Stimulated activated CD4-positive, alpha-beta T cell treated with anti-CD3 and anti-CD28 coated beads, Interleukin-15, amount 100 ng/mL, for 1 hour (primary cell): Measurements from ENCODE around the gene GRB7.

Experiments used
- DNase-seq, 2 donors: peaks; one replicate each; pipeline ENCODE4 v3.0.0-alpha.2; 2020; ENCODE audit warnings: low read depth in 1 of 2, low spot score in 1 of 2

The GRB7 gene

DNA sequence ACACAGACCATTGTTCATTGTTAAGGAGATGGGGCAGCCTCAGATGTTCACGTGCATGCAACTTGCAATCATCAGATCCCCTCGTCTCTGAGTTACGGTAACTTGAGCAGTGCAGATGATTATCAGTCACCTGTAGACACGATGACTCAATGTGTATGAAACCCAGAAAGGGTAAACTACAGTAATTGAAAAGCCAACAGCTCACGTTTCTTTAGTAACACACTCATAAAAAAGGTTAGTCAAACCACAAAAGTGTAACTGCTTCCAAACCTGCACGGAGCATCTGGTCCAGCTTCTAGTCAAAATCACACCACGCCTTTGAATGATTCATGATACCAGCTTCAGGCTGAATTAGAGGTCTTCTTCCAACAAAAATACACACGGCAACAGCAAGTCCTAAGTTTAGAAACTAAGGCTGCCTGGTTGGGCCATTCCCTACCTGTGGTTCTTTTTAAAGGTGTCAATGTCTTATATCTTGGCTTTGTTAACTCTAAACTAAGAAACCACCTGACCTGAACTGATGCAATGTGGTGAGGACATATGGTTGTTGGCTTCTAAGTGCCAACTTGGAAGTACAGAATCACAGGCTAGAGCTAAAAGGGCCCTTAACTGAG lies 32.3 kb downstream of the GRB7 start:
- DNase-seq, result peak in 1 of 2 donors; percentile 34

- no peak for DNase-seq
Measured at GRCh38 chr17:39772415-39772814, 34.7 kb downstream of the GRB7 start.

- DNase-seq, result no peak
Measured at GRCh38 chr17:39772987-39773934, 35.5 kb downstream of the GRB7 start.

GRCh38 chr17:39774047-39774446 lies 36.3 kb downstream of the GRB7 start:
- no peak for DNase-seq

DNA sequence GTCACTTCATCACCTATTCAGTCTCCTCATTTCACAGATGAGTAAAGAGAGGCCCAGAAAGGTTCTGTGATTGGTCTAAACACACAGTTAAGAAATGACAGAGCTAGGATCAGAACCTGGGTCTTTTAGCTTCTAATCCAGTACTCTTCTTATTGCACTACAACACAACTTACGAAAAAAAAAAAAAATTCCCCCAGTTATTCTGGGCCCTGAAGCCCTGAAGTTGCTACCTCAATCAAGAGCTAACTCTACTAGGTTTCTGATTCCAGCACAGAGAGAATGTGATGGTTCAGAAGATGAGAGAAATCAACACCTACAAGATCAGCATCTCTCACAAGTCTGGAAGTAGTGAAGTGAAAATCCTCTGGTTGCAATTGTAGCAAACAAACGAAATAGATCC lies 37.3 kb downstream of the GRB7 start:
- no peak for DNase-seq

DNA sequence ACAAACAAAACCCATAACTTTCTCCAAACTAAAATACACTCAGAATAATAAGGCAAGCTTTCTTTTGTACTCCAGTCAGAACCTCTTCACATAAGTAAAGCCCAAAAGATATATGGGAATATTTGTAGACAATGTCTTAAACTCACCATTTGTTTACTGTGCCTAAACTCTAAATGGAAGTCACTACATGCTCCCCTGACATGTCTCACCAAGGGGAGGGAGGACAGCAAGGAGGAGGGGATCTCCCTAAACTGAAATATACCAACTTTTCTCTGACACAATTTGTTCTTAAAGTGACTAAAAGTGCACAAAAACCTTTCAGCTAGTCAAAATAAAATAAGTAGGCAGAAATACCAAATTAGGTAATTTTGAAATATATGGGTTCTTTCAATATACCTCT lies 38.5 kb downstream of the GRB7 start:
- DNase-seq, result no peak

GRCh38 chr17:39777534-39778365 lies 40.0 kb downstream of the GRB7 start:
- no peak for DNase-seq

- no peak for DNase-seq
Measured at GRCh38 chr17:39781031-39781860, 43.5 kb downstream of the GRB7 start.

GRCh38 chr17:39781861-39782213 lies 44.1 kb downstream of the GRB7 start:
- DNase-seq, result no peak

GRCh38 chr17:39782481-39782880 lies 44.7 kb downstream of the GRB7 start:
- no peak for DNase-seq

DNA sequence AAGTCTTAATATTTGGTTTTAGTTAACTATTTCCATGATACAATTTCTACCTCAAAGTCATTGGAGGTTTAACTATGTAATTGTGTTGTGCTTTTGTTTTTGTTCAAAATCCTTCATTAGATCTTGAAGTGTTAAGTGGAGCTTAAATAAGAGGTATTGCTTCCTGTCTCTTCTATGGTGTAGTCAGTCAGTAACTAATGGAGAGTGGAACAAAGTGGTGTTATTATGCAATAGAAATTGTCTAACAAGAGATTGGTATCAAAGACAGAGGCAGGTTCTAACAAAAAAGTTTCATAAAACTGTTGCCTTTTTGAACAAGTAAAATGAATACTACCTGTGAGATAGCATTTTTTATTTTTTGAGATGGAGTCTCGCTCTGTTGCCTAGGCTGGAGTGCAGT lies 45.2 kb downstream of the GRB7 start:
- DNase-seq, result no peak

GRCh38 chr17:39787041-39787440 lies 49.3 kb downstream of the GRB7 start:
- no peak for DNase-seq

DNA sequence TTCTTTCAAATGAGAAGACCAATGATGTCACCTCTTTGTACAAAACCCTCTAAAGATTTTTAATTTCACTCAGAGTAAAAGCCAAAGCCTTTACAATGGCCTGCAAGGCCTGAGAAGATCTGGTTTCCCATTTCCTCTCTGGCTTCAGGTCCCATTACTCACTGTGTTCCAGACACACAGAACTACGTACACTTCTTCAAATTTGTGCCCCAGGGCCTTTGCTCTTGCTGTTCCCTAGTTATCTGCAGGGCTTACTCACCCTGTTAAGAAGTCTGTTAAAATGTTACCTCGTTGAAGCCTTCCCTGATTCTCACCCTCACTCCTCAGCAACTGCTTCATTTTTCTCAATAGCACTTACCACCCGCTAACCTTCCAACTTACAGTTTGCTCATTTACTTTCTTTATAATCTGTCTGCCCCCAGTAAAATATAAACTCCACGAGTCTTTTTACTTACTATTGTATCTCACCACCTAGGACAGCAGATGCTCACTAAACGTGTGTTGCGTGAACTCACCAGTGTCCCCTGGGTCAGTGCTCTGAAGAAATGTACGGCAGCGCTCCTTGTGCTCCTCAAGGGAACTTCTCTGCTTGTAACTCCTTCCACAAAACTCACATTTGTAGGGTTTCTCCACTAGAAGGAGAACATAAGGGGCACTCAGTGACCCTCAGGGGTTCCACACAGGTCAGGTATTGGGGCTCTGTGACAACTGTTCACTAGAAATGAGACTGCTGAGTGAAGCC lies 50.2 kb downstream of the GRB7 start:
- no peak for DNase-seq

GRCh38 chr17:39791111-39791992 lies 53.6 kb downstream of the GRB7 start:
- DNase-seq, result no peak

- no peak for DNase-seq
Measured at GRCh38 chr17:39792526-39793221, 54.9 kb downstream of the GRB7 start.

- no peak for DNase-seq
Measured at GRCh38 chr17:39793301-39793872, 55.6 kb downstream of the GRB7 start.

DNA sequence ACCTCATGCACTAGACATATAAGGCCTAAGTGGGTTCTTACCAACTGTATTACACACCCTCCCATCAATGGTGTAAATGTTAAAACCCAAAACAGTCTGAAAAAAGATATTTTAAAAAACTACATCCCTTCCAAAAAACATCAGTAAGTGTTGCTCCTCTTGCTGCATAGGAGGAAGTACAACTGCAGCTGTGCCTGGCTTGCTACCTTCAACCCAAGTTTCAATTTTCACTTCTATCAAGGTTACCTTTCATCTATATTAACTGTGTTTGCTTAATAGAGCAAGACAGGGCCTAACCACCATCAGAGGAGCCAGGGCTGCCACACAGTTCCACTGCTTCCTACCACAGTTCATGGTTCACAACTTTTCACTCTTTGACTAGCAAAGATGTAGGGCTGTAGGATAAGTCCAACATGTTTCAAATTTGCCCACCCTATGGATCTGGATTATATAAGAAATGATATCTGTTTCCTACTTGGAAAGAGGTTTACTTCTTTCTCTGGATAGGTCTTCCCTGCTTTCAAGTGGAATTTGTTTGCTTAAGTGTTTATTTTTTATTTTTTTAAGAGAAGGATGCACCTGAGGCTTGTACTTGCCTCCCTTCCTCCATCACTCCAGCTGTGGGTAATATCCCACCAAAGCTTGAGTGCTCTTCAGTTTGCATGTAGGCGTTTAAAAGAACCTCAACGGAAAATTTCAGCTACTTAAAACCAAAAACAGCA lies 56.7 kb downstream of the GRB7 start:
- DNase-seq, result no peak
